Activated naive CD4-positive, alpha-beta T cell treated with anti-CD3 and anti-CD28 coated beads, Interleukin-2, amount 10 ng/mL, durations not matched to agents 5 hours and 36 hours (primary cell): Measurements from ENCODE around the gene TBX22. TPM values are rescaled to one million over a fixed set of nuclear protein-coding genes. Genes with fewer than 3 reads are reported as not detected.

ENCODE experiments used
- total RNA-seq, 2 experiments: library from RNA; stranded (reverse); gene quantifications; one replicate each; pipeline ENCODE4 v1.2.3, GENCODE V29; 2021

The TBX22 gene, protein sequence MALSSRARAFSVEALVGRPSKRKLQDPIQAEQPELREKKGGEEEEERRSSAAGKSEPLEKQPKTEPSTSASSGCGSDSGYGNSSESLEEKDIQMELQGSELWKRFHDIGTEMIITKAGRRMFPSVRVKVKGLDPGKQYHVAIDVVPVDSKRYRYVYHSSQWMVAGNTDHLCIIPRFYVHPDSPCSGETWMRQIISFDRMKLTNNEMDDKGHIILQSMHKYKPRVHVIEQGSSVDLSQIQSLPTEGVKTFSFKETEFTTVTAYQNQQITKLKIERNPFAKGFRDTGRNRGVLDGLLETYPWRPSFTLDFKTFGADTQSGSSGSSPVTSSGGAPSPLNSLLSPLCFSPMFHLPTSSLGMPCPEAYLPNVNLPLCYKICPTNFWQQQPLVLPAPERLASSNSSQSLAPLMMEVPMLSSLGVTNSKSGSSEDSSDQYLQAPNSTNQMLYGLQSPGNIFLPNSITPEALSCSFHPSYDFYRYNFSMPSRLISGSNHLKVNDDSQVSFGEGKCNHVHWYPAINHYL
- not detected for total RNA-seq

GRCh38 chrX:80014141-80014940 is at the start of gene TBX22:
Gene TBX22, plus strand, starts transcription at chrX:80014753. Its CDS starts 7,517 bp downstream, at chrX:80022270.

